Right lobe of liver (tissue), 4 donors: ENCODE results near the gene WWC2.

Experiments
- POLR2A ChIP-seq: fragments of 450-650 bp; IDR thresholded peaks from one replicate; pipeline ENCODE4 v1.6.1; 2017; ENCODE audit warnings: antibody characterized with exemption, mild to moderate bottlenecking
- TF ChIP-seq, protein P1 (sequence below), 4 donors: fragments of 200-600 bp in 3 of 4; fragments of 450-650 bp in 1 of 4; IDR thresholded peaks; one replicate each; pipeline versions ENCODE4 v1.5.1 to v1.8.0; 2016 to 2022; ENCODE audit warnings: antibody characterized with exemption in 4 of 4, mild to moderate bottlenecking in 2 of 4
- donor health status: DM: no; HTN: no; CAD: no.
- donor health status: DM: no; HTN: no; CAD: no.
- donor health status: DM: no; HTN: yes; CAD: no.

DNA sequence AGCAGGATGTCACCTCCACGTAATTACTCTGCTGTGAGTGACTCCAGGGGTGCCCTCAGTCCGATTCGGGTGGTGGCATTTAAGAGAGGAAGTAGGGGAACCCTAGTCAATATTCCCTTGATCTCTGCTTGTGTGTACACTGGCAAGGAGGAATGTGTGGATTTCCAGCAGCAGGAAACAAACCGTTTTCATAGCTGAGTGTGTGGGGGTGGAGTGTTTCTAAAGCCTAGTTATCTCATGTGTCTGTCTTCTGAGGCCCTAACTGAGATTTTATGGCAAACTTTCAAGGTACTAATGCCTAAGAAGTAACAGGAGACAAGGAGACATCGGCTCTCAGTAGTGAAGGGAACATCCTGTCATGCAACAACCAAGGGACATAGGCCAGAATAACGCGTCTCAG lies 229.8 kb downstream of the WWC2 start:
- TF ChIP-seq POLR2A: no peak
- TF ChIP-seq, protein P1, sequence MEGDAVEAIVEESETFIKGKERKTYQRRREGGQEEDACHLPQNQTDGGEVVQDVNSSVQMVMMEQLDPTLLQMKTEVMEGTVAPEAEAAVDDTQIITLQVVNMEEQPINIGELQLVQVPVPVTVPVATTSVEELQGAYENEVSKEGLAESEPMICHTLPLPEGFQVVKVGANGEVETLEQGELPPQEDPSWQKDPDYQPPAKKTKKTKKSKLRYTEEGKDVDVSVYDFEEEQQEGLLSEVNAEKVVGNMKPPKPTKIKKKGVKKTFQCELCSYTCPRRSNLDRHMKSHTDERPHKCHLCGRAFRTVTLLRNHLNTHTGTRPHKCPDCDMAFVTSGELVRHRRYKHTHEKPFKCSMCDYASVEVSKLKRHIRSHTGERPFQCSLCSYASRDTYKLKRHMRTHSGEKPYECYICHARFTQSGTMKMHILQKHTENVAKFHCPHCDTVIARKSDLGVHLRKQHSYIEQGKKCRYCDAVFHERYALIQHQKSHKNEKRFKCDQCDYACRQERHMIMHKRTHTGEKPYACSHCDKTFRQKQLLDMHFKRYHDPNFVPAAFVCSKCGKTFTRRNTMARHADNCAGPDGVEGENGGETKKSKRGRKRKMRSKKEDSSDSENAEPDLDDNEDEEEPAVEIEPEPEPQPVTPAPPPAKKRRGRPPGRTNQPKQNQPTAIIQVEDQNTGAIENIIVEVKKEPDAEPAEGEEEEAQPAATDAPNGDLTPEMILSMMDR (IDR thresholded peaks at IDR 0.05): no peak
